ENCODE results near the gene MEGF6. TPM values are rescaled to one million over a fixed set of nuclear protein-coding genes. Genes with fewer than 3 reads are reported as not detected.

Gene MEGF6
- total RNA-seq, 3 donors from 2014 or later: 19.3 to 32.1 (median 24.2) TPM

DNA sequence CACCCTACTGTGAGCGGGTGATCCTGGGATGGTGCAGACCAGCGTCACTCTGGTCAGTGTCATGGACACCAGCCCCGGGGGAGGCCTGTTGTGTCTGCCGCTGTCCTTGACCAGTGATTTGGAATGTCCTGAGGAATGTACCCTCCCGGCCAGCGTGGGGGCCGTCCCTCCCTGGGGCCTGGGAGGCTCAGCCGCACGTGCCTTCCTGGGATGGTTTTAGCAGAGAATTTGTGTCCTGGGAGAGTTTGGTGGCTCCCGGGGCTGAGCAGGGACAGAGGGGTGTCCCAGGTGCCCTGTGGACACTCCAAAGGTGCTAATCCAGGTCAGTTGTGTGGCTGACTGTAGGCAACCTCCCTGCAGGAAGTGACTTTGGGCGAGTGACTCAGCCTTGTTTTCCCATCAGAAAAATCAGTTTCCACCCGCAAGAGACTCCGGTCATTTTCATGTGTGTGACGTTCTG is 150.6 kb downstream of the MEGF6 start:
- no peaks in the 10 kb centered on the region for H3K36me3 ChIP-seq
- no peak for DNase-seq (ENCODE audit: low spot score in 2 of 2)
- H3K9me3 ChIP-seq: no peaks in the 10 kb centered on the region
- peak overlapping the region in 1 of 2 donors; percentile 64 for H3K27ac ChIP-seq
- intact Hi-C loops (cut with DNase I; ENCODE audit: low total_unique reads): no loop called here
- no peaks in the 10 kb centered on the region for H3K27me3 ChIP-seq
- no peak overlapping the region for H3K4me3 ChIP-seq
- peaks cover 0 to 11% of the 10 kb centered on the region in 2 donors for H3K4me1 ChIP-seq
- TF ChIP-seq POLR2A (IDR thresholded peaks at IDR 0.05): no peak

DNA sequence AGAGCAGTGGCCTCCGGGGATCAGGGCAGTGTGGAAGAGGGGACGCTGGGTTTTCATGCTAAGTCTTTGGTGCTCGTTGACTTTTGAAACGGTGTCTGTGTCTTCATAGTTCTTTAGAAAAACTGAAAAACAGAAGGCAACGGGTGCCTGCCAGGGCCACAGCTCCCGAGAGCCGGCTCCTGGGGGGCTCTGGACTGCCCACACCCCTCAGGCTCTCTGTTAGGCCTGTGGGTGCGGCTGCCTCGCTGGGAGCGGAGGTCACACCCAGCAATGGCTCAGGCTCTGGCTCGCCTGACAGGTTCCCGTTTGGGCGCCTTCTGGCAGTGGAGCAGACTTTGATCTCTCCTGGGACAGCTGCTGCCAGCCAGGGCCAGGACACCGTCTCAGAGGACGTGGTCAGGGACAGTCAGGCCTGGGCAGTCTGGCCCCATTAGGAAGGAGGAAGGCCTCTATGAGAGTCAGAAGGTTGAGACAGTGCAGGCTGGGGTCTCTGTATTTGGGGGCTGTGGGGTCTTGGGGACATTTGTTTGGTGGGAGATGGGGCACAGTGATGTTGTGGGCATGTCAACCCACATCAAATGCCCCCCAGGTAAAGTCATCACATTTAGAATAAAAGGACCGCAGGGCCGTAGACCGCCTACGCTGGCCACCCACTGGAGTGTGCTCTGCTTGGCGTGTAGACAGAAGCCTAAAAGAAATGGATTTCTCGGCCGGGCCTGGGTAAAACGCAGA is 151.2 kb downstream of the MEGF6 start:
- Histone ChIP-seq H3K9me3 (no peaks in the 10 kb centered on the region), H3K4me3 (no peak overlapping the region), H3K27ac (peak overlapping the region; percentile 64 to 68), H3K4me1 (peaks cover 0 to 11% of the 10 kb centered on the region in 2 donors), H3K36me3 (no peaks in the 10 kb centered on the region), H3K27me3 (no peaks in the 10 kb centered on the region)
- intact Hi-C loops (cut with DNase I; ENCODE audit: low total_unique reads): no loop called here
- DNase-seq (ENCODE audit: low spot score in 2 of 2): no peak
- no peak for TF ChIP-seq POLR2AphosphoS5 (IDR thresholded peaks at IDR 0.05)
- TF ChIP-seq, protein P1, sequence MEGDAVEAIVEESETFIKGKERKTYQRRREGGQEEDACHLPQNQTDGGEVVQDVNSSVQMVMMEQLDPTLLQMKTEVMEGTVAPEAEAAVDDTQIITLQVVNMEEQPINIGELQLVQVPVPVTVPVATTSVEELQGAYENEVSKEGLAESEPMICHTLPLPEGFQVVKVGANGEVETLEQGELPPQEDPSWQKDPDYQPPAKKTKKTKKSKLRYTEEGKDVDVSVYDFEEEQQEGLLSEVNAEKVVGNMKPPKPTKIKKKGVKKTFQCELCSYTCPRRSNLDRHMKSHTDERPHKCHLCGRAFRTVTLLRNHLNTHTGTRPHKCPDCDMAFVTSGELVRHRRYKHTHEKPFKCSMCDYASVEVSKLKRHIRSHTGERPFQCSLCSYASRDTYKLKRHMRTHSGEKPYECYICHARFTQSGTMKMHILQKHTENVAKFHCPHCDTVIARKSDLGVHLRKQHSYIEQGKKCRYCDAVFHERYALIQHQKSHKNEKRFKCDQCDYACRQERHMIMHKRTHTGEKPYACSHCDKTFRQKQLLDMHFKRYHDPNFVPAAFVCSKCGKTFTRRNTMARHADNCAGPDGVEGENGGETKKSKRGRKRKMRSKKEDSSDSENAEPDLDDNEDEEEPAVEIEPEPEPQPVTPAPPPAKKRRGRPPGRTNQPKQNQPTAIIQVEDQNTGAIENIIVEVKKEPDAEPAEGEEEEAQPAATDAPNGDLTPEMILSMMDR (IDR thresholded peaks at IDR 0.05): no peak
- TF ChIP-seq POLR2A (IDR thresholded peaks at IDR 0.05): no peak

DNA sequence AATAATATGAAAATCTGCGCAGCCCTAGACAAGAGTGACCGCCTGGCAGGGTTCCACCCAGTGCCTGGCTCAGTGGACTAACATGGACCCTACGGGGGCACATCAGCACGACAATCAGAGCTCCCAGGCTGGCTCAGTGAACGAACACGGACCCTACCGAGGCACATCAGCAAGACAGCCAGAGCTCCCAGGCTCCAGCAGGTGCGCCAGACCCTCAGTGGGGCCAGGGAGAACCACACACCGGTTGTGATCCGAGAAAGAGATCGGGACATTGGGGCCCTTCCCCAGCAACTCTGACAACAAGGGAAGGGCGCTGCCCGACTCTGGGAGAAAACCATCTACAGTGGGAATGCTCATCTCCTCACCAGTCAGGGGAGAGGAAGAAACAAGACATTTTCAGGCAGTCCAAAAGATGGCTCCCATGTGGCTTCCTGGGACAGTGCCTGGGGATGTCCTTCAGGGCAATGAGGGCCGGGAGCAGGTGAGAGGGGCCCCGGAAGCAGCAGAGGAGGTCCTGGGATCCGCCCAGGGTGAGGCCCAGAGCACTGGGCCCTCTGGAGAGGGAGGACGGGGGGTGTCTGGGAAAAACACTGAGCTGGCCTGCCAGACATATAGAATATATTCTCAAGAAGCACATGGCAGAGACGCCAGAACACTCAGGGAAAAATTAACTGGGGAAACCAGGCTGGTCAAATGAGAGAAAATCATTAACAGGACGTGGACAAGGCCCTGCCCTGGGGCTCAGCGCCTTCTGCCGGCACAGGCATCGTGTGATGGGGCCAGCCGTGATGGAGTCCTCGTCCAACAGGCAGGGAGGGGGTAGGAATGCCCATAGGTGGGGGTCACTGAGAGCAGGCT is 152.0 kb downstream of the MEGF6 start:
- H3K27me3 ChIP-seq: no peaks in the 10 kb centered on the region
- peaks cover 0 to 11% of the 10 kb centered on the region in 2 donors for H3K4me1 ChIP-seq
- no peak for DNase-seq (ENCODE audit: low spot score in 2 of 2)
- peak overlapping the region; percentile 64 to 68 for H3K27ac ChIP-seq
- TF ChIP-seq POLR2A (IDR thresholded peaks at IDR 0.05): no peak
- TF ChIP-seq, protein P1 (IDR thresholded peaks at IDR 0.05): no peak
- H3K36me3 ChIP-seq: no peaks in the 10 kb centered on the region
- intact Hi-C loops (cut with DNase I; ENCODE audit: low total_unique reads): no loop called here
- H3K4me3 ChIP-seq: no peak overlapping the region
- no peaks in the 10 kb centered on the region for H3K9me3 ChIP-seq

DNA sequence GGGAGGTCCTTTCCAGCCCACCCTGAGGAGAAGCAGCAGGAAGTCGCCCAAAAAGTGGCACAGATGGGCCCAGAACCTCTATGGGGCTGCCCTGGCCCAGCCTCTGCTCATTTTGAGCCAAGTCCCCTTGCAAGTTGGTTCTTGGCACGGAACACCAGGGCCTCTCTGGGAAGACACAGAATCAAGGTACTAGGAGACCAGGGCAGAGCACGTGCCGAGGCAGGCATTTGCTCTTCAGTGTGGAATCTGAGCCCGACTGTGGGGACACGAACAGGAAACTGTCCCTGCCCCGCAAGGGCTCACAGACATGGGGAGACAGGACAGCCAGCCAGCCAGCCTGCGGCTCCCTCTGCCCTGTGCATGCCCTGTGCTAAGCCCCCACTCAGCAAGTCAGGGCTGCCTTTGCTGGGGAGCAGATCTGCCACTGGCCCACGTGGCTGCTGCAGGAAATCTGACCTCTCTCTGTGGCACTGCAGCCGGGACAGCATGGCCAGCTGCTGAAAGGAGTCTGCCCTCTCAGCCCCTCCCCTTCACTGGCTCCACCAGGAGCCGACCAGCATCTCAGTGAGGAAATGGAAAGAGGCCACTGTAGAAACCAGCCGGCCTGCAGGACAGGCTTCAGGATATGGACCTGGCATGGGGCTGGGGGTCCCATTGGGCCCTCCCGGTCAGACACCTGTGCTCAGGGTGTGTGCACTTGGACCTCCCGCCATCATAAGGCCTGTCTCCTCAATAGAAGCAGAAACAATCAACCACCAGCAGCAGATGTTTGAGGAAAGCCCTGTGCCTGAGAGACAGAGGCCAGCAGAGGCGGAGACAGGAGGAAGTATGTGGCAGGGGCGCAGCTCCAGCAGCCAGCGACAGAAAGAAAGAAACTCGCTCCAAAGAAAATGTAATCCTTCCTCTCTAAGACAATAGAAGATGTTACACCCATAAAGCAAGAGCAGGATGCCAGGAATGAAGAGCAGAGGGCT is 153.1 kb downstream of the MEGF6 start:
- H3K4me1 ChIP-seq: peaks cover 0 to 11% of the 10 kb centered on the region in 2 donors
- H3K4me3 ChIP-seq: no peak overlapping the region
- no peak for DNase-seq (ENCODE audit: low spot score in 2 of 2)
- H3K27ac ChIP-seq: peak overlapping the region; percentile 32 to 40
- intact Hi-C loops (cut with DNase I; ENCODE audit: low total_unique reads): no loop called here
- TF ChIP-seq, protein P1 (IDR thresholded peaks at IDR 0.05): no peak
- TF ChIP-seq POLR2AphosphoS5 (IDR thresholded peaks at IDR 0.05): no peak
- H3K27me3 ChIP-seq: no peaks in the 10 kb centered on the region
- H3K9me3 ChIP-seq: no peaks in the 10 kb centered on the region
- no peaks in the 10 kb centered on the region for H3K36me3 ChIP-seq
